HepG2 (cell line): ENCODE results near the gene KIF21B. TPM values are rescaled to one million over a fixed set of nuclear protein-coding genes. Genes with fewer than 3 reads are reported as not detected.

Experiments
- ATAC-seq: fragments of 200-7000 bp; cut with Tn5 transposase; 3 replicates; pipeline ENCODE4 v1.9.1; 2020; ENCODE audit warnings: mild to moderate bottlenecking, moderate library complexity
- BruUV-seq: library from RNA; stranded (reverse); fragments of 400-500 nt; replicated peaks from 2 replicates; lab custom pipeline; 2021; lab: Mats Ljungman, UMichigan
- CTCF ChIA-PET: fragments of 300-600 bp; formaldehyde crosslinking; extraction: SDS; loops from one replicate; lab custom pipeline; 2021; ENCODE audit warnings: low total read pairs, inconsistent platforms, low intra/inter-chr PET ratio; lab: Yijun Ruan, JAX
- POLR2A ChIA-PET: fragments of 350-600 bp; sonication (Branson Sonifier 250); formaldehyde crosslinking; loops from one replicate; lab custom pipeline; 2020; ENCODE audit warnings: antibody characterized with exemption, inconsistent platforms; lab: Yijun Ruan, JAX
- DNase-seq: peaks from one replicate; pipeline ENCODE4 v3.0.0-alpha.2; 2015; ENCODE audit warnings: low spot score
- FAIRE-seq: peaks from 3 replicates; lab custom pipeline; 2011; peaks lifted over from hg19 to GRCh38; lab: Jason Lieb, UNC
- H2AFZ ChIP-seq: one replicate; pipeline ENCODE4 v1.6.1; 2011; ENCODE audit warnings: low read length, inconsistent platforms
- H3K27ac ChIP-seq: fragments of 300-600 bp; 3 replicates; pipeline ENCODE4 v1.8.0; 2011; ENCODE audit warnings: mixed run types, mild to moderate bottlenecking, mixed read lengths, low read length, inconsistent platforms; ENCODE audit not compliant: insufficient read depth; ENCODE audit errors: extremely low read length
- H3K27me3 ChIP-seq, 2 experiments: fragments of 200-600 bp in 1 of 2; 2 replicates in 1 of 2; 3 replicates in 1 of 2; pipeline versions ENCODE4 v1.6.0 to v1.8.0; 2011; ENCODE audit warnings: low read length in 2 of 2, mild to moderate bottlenecking in 2 of 2, moderate library complexity in 2 of 2, inconsistent platforms in 1 of 2; ENCODE audit not compliant: insufficient read depth in 2 of 2, control insufficient read depth in 1 of 2
- H3K36me3 ChIP-seq, 2 experiments: fragments of 200-600 bp in 1 of 2; replicated peaks in 1 of 2; 2 replicates in 1 of 2; 3 replicates in 1 of 2; pipeline versions ENCODE4 v1.5.1 to v1.8.0; 2011; ENCODE audit warnings: low read length in 2 of 2, inconsistent platforms in 1 of 2; ENCODE audit not compliant: insufficient read depth in 2 of 2, control insufficient read depth in 1 of 2
- H3K4me1 ChIP-seq: 2 replicates; pipeline ENCODE4 v1.5.1; 2012; ENCODE audit warnings: low read length, inconsistent platforms; ENCODE audit not compliant: insufficient read depth
- H3K4me2 ChIP-seq: 2 replicates; pipeline ENCODE4 v1.6.0; 2011; ENCODE audit warnings: low read depth, low read length, inconsistent platforms
- H3K4me3 ChIP-seq, 3 experiments: fragments of 200-600 bp in 1 of 3; sonication (generic), shearing (Covaris generic) in 1 of 3; replicated peaks in 1 of 3; 2 replicates each; pipeline ENCODE4 v1.5.1; 2011 to 2016; ENCODE audit warnings: low read length in 3 of 3, inconsistent platforms in 2 of 3, low read depth in 2 of 3, mild to moderate bottlenecking in 2 of 3, control low read depth in 1 of 3, mixed read lengths in 1 of 3; ENCODE audit not compliant: insufficient read depth in 1 of 3
- H3K79me2 ChIP-seq: one replicate; pipeline ENCODE4 v1.6.1; 2011; ENCODE audit warnings: low read length, inconsistent platforms; ENCODE audit not compliant: insufficient read depth
- H3K9ac ChIP-seq: 2 replicates; pipeline ENCODE4 v1.6.0; 2011; ENCODE audit warnings: mild to moderate bottlenecking, low read depth, low read length, inconsistent platforms; ENCODE audit not compliant: insufficient read depth
- H3K9me3 ChIP-seq: 2 replicates; pipeline ENCODE4 v1.5.1; 2012; ENCODE audit warnings: mild to moderate bottlenecking, low read length
- H4K20me1 ChIP-seq: 2 replicates; pipeline ENCODE4 v1.6.0; 2011; ENCODE audit warnings: inconsistent platforms, mild to moderate bottlenecking, low read length, moderate library complexity; ENCODE audit not compliant: insufficient read depth
- ARID2 ChIP-seq: sonication (generic); formaldehyde crosslinking; IDR thresholded peaks from 2 replicates; pipeline ENCODE4 v1.8.1; 2022; ENCODE audit warnings: mild to moderate bottlenecking, missing genetic modification reagents, borderline replicate concordance
- ATAD3A ChIP-seq: sonication (generic); formaldehyde crosslinking; IDR thresholded peaks from 2 replicates; pipeline ENCODE4 v1.4.0; 2020; ENCODE audit warnings: missing genetic modification reagents
- CEBPG ChIP-seq: IDR thresholded peaks from 2 replicates; pipeline ENCODE4 v1.6.1; 2016
- ETV5 ChIP-seq: IDR thresholded peaks from 2 replicates; pipeline ENCODE4 v1.6.1; 2018; ENCODE audit warnings: missing biosample characterization, missing genetic modification reagents, inconsistent platforms, borderline replicate concordance
- REL ChIP-seq: sonication (generic); formaldehyde crosslinking; conservative IDR thresholded peaks from 2 replicates; pipeline ENCODE4 v1.8.0; 2022; ENCODE audit warnings: mild to moderate bottlenecking, missing genetic modification reagents, moderate library complexity
- SIX4 ChIP-seq: sonication (generic); formaldehyde crosslinking; IDR thresholded peaks from 2 replicates; pipeline ENCODE4 v1.4.0; 2020; ENCODE audit warnings: missing genetic modification reagents
- SMAD3 ChIP-seq: sonication (generic); formaldehyde crosslinking; IDR thresholded peaks from 2 replicates; pipeline ENCODE4 v1.4.0; 2020; ENCODE audit warnings: missing genetic modification reagents
- SP5 ChIP-seq: IDR thresholded peaks from 2 replicates; pipeline ENCODE4 v1.6.1; 2016; ENCODE audit warnings: low read depth, borderline replicate concordance
- ZEB1 ChIP-seq: IDR thresholded peaks from 2 replicates; pipeline ENCODE4 v1.6.1; 2012; ENCODE audit warnings: mild to moderate bottlenecking, low read depth, inconsistent platforms; ENCODE audit not compliant: insufficient replicate concordance
- ZNF501 ChIP-seq: sonication (generic); formaldehyde crosslinking; IDR thresholded peaks from 2 replicates; pipeline ENCODE4 v1.5.1; 2020; ENCODE audit warnings: mild to moderate bottlenecking, moderate library complexity, missing genetic modification reagents
- ZNF556 ChIP-seq: sonication (generic); formaldehyde crosslinking; IDR thresholded peaks from 2 replicates; pipeline ENCODE4 v1.4.0; 2020; ENCODE audit warnings: mild to moderate bottlenecking, missing genetic modification reagents, borderline replicate concordance
- ZNF589 ChIP-seq: sonication (generic); formaldehyde crosslinking; conservative IDR thresholded peaks from 2 replicates; pipeline ENCODE4 v1.8.0; 2022; ENCODE audit warnings: mild to moderate bottlenecking, moderate library complexity, missing genetic modification reagents
- WGBS: methylation state at CpG from one replicate; pipeline ENCODE4 v1.1.6; 2017; ENCODE audit warnings: low lambda C conversion rate; 5-methylcytosine and 5-hydroxymethylcytosine counted together
- in situ Hi-C: cut with HindIII; loops from 2 replicates; pipeline ENCODE4 v1.10.0; 2017; ENCODE audit warnings: low pct_unique_long_range_greater_than_20kb; ENCODE audit not compliant: extremely low pct_ligation_motif_present
- intact Hi-C: fragments of 100-400 bp; cut with micrococcal nuclease; formaldehyde crosslinking; loops from one replicate; pipeline ENCODE4 v1.10.0; 2022; ENCODE audit not compliant: unreplicated experiment
- polyA plus RNA-seq, 8 experiments: library from polyadenylated mRNA; depleted of rRNA in 3 of 8; stranded (reverse) in 7 of 8; unstranded in 1 of 8; fragments of >200 nt; fragmentation: Illumina TruSeq in 4 of 8; extraction: Trizol in 4 of 8; gene quantifications; 2 replicates each; pipeline versions ENCODE4 v1.2.1 to v1.2.3, GENCODE V29; 2011 to 2016; ENCODE audit warnings: low read depth in 4 of 8, missing spikeins in 1 of 8, mixed read lengths in 1 of 8; ENCODE audit not compliant: insufficient read depth in 1 of 8
- total RNA-seq, 5 experiments: library from RNA; depleted of rRNA; stranded (reverse); fragments of >200 nt; fragmentation: Illumina TruSeq; extraction: Trizol; gene quantifications; 2 replicates each; pipeline ENCODE4 v1.2.3, GENCODE V29; 2016; ENCODE audit warnings: low read depth in 1 of 5
- TF ChIP-seq, protein P1 (sequence below): sonication (generic); formaldehyde crosslinking; IDR thresholded peaks from 2 replicates; pipeline ENCODE4 v1.5.0; 2020; ENCODE audit warnings: mild to moderate bottlenecking, missing genetic modification reagents, borderline replicate concordance

KIF21B gene
- total and polyA plus RNA-seq, 2 of the 13 experiments (the other 11 are each of a cell fraction or from before 2014, with no cell fraction given), result 0.17 to 0.20 TPM

DNA sequence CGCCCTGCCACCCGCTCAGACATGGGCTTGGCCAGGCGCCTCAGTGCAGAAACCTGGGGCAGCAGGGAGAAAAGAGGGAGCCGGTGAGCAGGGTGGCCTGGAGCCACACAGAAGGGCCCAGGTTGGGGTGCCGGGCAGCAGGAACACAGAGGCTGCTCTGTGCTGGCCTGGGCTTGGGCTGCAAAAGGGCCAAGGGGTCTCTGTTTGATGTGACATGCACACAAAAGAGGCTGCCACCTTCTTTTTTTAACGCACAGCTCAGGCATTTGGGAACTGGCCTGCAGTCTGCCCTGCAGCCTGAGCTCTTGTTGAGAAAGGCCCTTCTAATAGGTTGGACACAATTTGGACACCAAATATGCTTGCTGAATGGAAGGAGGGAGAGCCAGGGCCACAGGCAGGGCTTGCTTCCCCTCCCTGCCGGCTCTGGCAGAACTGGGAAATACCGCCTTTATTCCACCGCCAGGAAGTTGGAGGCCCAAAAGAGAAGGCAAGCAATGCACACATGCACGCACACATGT lies 32.4 kb downstream of the KIF21B start (continued):
- TF ChIP-seq REL (CRISPR knock-in tag), result no peak
- no peak for TF ChIP-seq ZNF501 (CRISPR knock-in tag)

- Histone ChIP-seq H3K9ac (no peak overlapping the region), H4K20me1 (no peaks in the 10 kb centered on the region), H3K27me3 (no peaks in the 10 kb centered on the region), H3K4me1 (no peaks in the 10 kb centered on the region), H3K27ac (no peak overlapping the region), H2AFZ (no peak overlapping the region), H3K9me3 (no peaks in the 10 kb centered on the region), H3K79me2 (no peaks in the 10 kb centered on the region), H3K4me3 (no peak overlapping the region), H3K4me2 (no peak overlapping the region), H3K36me3 (no peaks in the 10 kb centered on the region)
- ChIA-PET POLR2A (no interaction called here), CTCF (no interaction called here)
- no peak for FAIRE-seq
- TF ChIP-seq ZNF556 (CRISPR knock-in tag) (no peak), ATAD3A (CRISPR knock-in tag) (no peak), ZEB1 (no peak), SP5 (no peak), CEBPG (CRISPR knock-in tag) (no peak), SIX4 (CRISPR knock-in tag) (no peak), SMAD3 (CRISPR knock-in tag) (no peak), ARID2 (no peak), ZNF589 (no peak), ETV5 (CRISPR knock-in tag) (no peak)
- TF ChIP-seq, protein P1, sequence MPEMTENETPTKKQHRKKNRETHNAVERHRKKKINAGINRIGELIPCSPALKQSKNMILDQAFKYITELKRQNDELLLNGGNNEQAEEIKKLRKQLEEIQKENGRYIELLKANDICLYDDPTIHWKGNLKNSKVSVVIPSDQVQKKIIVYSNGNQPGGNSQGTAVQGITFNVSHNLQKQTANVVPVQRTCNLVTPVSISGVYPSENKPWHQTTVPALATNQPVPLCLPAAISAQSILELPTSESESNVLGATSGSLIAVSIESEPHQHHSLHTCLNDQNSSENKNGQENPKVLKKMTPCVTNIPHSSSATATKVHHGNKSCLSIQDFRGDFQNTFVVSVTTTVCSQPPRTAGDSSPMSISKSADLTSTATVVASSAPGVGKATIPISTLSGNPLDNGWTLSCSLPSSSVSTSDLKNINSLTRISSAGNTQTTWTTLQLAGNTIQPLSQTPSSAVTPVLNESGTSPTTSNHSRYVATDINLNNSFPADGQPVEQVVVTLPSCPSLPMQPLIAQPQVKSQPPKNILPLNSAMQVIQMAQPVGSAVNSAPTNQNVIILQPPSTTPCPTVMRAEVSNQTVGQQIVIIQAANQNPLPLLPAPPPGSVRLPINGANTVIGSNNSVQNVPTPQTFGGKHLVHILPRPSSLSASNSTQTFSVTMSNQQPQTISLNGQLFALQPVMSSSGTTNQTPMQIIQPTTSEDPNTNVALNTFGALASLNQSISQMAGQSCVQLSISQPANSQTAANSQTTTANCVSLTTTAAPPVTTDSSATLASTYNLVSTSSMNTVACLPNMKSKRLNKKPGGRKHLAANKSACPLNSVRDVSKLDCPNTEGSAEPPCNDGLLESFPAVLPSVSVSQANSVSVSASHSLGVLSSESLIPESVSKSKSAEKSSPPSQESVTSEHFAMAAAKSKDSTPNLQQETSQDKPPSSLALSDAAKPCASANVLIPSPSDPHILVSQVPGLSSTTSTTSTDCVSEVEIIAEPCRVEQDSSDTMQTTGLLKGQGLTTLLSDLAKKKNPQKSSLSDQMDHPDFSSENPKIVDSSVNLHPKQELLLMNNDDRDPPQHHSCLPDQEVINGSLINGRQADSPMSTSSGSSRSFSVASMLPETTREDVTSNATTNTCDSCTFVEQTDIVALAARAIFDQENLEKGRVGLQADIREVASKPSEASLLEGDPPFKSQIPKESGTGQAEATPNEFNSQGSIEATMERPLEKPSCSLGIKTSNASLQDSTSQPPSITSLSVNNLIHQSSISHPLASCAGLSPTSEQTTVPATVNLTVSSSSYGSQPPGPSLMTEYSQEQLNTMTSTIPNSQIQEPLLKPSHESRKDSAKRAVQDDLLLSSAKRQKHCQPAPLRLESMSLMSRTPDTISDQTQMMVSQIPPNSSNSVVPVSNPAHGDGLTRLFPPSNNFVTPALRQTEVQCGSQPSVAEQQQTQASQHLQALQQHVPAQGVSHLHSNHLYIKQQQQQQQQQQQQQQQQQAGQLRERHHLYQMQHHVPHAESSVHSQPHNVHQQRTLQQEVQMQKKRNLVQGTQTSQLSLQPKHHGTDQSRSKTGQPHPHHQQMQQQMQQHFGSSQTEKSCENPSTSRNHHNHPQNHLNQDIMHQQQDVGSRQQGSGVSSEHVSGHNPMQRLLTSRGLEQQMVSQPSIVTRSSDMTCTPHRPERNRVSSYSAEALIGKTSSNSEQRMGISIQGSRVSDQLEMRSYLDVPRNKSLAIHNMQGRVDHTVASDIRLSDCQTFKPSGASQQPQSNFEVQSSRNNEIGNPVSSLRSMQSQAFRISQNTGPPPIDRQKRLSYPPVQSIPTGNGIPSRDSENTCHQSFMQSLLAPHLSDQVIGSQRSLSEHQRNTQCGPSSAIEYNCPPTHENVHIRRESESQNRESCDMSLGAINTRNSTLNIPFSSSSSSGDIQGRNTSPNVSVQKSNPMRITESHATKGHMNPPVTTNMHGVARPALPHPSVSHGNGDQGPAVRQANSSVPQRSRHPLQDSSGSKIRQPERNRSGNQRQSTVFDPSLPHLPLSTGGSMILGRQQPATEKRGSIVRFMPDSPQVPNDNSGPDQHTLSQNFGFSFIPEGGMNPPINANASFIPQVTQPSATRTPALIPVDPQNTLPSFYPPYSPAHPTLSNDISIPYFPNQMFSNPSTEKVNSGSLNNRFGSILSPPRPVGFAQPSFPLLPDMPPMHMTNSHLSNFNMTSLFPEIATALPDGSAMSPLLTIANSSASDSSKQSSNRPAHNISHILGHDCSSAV (CRISPR knock-in tag), result no peak
- no peak for ATAC-seq
- intact Hi-C loops (no loop called here), in situ Hi-C loops (no loop called here)
- WGBS, result 74% methylated on average over 9 of the region's 9 CpGs
- BruUV-seq, result no TSS peak
- no peak for DNase-seq
These were observed 33.4 kb downstream of the KIF21B start for GRCh38 chr1:200990114-200990513.
